ENCODE data around the gene CNOT4.
A peak's percentile ranks its signal among the peaks of the same experiment; 100 is the strongest.
"Not testable (repeated sequence)": the region's sequence is repeated elsewhere in the genome, so short reads cannot be mapped to it uniquely, and the experiment has no call there.

Gene CNOT4

DNA sequence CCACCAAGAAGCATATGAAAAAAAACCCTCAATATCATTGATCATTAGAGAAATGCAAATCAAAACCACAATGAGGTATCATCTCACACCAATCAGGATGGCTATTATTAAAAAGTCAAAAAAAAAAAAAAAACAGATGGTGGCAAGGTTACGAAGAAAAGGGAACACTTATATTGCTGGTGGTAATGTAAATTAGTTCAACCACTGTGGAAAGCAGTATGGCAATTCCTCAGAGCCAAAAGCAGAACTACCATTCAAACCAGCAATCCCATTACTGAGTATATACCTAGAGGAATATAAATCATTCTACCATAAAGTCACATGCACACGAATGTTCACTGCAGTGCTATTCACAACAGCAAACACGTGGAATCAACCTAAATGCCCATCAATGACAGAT is 46.0 kb downstream of the CNOT4 start:
- in situ Hi-C loops (cut with MboI; ENCODE audit: low sequenced_read_pairs), result no loop called here
- no peaks in the 10 kb centered on the region for H3K36me3 ChIP-seq (replicated peaks)
- no peak overlapping the region for H3K4me3 ChIP-seq
- no peaks in the 10 kb centered on the region for H3K9me3 ChIP-seq
- no peaks in the 10 kb centered on the region for H3K27me3 ChIP-seq (ENCODE audit: low read depth)
- no peaks in the 10 kb centered on the region for H3K4me1 ChIP-seq
- DNase-seq (ENCODE audit: low spot score in 2 of 2), result no peak

DNA sequence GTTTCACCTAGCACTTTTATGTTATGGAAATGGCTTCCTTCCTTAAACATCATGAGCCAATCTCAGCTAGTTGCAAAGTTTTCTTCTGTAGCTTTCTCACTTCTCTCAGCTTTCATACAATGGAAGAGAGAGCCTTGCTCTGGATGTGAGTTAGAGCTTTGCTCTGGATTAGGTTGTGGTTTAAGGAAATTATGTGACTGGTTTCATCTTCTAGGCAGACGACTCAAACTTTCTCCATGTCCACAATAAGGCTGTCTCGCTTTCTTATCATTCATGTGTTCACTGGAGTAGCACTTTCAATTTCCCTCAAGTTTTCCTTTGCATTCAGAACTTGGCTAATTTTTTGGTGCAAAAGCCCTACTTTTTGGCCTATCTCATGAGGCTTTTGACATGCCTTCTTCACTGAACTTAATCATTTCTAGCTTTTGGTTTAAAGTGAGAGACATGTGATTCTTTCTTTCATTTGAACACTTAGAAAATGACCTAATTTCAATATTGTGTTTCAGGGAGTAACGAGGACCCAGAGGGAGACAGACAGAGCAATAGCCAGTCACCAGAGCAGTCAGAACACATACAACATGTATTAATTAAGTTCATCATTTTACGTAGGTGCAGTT is 49.8 kb downstream of the CNOT4 start:
- Histone ChIP-seq H3K27me3 (ENCODE audit: low read depth) (no peaks in the 10 kb centered on the region), H3K9me3 (no peaks in the 10 kb centered on the region), H3K4me1 (no peaks in the 10 kb centered on the region; the same call in 1 of the 2 replicates), H3K36me3 (replicated peaks) (no peaks in the 10 kb centered on the region), H3K4me3 (no peak overlapping the region)
- in situ Hi-C loops (cut with MboI; ENCODE audit: low sequenced_read_pairs), result no loop called here
- no peak for DNase-seq (ENCODE audit: low spot score in 2 of 2)

DNA sequence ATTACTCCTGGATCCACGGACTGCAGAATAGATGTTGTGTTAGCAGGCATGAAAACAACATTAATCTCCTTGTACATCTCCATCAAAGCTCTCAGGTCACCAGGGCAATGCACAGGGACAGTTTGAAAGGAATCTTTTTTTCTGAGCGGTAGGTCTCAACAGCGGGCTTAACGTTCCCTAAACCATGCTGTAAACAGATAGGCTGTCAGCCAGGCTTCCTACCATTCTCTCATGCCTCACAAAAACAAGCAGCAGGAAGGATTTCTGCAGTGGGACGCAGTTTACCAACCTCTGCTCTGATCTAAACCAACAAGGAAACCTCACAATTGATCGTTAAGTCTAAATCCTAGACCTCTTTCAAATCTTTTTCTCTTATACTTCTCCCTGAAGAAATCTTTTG is 50.8 kb downstream of the CNOT4 start:
- H3K4me1 ChIP-seq, result no peaks in the 10 kb centered on the region; the same call in 1 of the 2 replicates
- H3K4me3 ChIP-seq, result no peak overlapping the region
- DNase-seq (ENCODE audit: low spot score in 2 of 2), result no peak
- H3K9me3 ChIP-seq, result no peaks in the 10 kb centered on the region
- in situ Hi-C loops (cut with MboI; ENCODE audit: low sequenced_read_pairs), result no loop called here
- no peaks in the 10 kb centered on the region for H3K27me3 ChIP-seq (ENCODE audit: low read depth)
- H3K36me3 ChIP-seq (replicated peaks), result no peaks in the 10 kb centered on the region

DNA sequence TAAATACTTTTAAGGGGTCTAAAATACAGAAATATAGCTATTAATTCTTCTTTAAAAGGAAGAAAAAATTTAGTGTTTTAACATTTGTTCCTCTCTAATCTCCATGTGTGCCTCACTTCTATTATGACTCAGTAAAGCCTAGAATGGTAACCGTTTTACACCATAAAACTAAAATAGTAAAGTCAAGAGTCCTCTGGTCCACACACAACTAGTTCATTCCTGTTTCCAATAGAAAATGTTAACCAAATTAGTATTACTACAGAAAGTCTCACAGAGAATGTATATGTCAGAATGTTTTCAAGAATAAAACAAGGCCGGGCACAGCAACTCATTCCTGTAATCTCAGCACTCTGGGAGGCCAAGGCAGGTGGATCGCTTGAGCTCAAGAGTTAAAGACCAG is 55.8 kb downstream of the CNOT4 start:
- no peak for DNase-seq (ENCODE audit: low spot score in 2 of 2)
- no peaks in the 10 kb centered on the region for H3K9me3 ChIP-seq
- H3K27me3 ChIP-seq (ENCODE audit: low read depth), result no peaks in the 10 kb centered on the region
- no peak overlapping the region for H3K4me3 ChIP-seq
- H3K36me3 ChIP-seq (replicated peaks), result no peaks in the 10 kb centered on the region
- in situ Hi-C loops (cut with MboI; ENCODE audit: low sequenced_read_pairs), result no loop called here
- no peaks in the 10 kb centered on the region; the same call in none of the 2 replicates for H3K4me1 ChIP-seq

DNA sequence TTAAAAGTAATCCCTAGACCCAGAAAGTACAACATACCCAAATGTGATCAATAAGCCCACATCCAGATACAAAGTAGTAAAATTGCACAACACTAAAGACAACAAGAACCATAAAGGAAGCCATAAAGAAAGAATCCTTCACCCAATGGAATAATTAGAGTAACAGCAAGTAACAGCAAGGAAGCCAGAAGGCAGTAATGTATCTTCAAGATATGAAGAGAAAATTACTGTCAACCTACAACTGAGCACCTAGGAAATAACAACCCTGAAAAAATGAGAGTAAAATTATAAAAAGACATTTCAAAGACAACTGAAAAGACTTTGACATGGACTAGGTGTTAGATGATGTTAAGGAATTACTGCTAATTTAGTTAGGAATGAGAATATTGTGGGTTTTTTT is 60.5 kb downstream of the CNOT4 start:
- Histone ChIP-seq H3K4me1 (peaks cover 13% of the 10 kb centered on the region), H3K4me3 (no peak overlapping the region), H3K27me3 (ENCODE audit: low read depth) (no peaks in the 10 kb centered on the region), H3K9me3 (no peaks in the 10 kb centered on the region), H3K36me3 (replicated peaks) (no peaks in the 10 kb centered on the region)
- in situ Hi-C loops (cut with MboI; ENCODE audit: low sequenced_read_pairs), result no loop called here
- DNase-seq (ENCODE audit: low spot score in 2 of 2), result no peak

DNA sequence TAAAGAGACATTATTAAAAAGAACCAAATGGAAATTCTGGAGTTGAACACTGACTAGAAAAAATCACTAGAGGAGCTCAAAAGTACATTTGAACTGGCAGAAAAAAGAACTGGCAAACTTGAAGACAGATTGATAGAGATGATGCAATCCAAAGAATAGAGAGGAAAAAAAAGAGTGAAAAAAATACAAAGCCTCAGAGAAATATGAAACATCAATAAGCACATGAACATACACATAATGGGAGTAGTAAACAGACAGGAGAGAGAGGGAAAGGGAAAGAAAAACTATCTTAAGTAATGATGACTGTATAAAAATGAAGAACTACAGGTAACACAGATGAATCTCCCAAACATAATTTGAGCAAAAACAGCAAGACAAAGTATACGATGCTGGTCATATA is 61.1 kb downstream of the CNOT4 start:
- H3K36me3 ChIP-seq (replicated peaks), result no peaks in the 10 kb centered on the region
- no peak overlapping the region for H3K4me3 ChIP-seq
- no peaks in the 10 kb centered on the region for H3K9me3 ChIP-seq
- H3K27me3 ChIP-seq (ENCODE audit: low read depth), result no peaks in the 10 kb centered on the region
- H3K4me1 ChIP-seq, result peaks cover 13% of the 10 kb centered on the region
- in situ Hi-C loops (cut with MboI; ENCODE audit: low sequenced_read_pairs), result no loop called here
- no peak for DNase-seq (ENCODE audit: low spot score in 2 of 2)

DNA sequence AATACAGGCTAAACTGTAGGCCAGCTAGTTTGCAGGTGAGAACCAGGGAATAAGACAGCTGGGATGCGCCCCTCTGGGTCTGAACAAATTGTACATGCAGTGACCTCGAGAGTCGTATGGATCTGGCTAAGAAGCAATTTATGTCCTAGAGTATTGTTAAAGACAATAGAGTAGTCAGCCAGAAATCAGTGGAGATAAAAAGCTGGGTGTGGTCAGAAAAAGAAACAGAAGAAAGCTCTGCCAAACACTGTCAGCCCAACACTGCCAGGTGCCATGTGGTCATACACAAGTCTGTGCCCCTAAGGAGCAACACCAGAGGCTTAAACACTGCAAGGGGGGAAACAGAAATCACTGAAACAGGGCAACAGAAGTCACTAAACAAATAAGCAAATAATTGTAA is 62.2 kb downstream of the CNOT4 start:
- no peaks in the 10 kb centered on the region for H3K9me3 ChIP-seq
- no peaks in the 10 kb centered on the region for H3K27me3 ChIP-seq (ENCODE audit: low read depth)
- H3K36me3 ChIP-seq (replicated peaks), result no peaks in the 10 kb centered on the region
- in situ Hi-C loops (cut with MboI; ENCODE audit: low sequenced_read_pairs), result no loop called here
- H3K4me3 ChIP-seq, result no peak overlapping the region
- peak; percentile 22 to 55 for DNase-seq (ENCODE audit: low spot score in 2 of 2)
- H3K4me1 ChIP-seq, result peaks cover 13% of the 10 kb centered on the region

DNA sequence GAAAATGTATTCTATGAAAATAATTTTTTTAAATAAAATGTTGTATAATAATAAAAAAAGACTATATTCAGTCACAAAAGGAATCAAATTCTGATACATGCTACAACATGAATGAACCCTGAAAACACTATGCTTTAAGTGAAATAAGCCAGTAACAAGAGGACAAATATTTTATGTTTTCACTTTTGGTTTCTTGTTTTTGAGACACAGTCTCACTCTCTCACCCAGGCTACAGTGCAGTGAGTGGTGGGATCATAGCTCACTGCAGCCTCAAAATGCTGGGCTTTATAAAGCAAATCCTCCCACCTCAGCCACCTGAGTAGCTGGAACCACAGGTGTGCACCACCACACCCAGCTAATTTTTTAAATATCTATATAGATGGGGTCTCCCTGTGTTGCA is 64.2 kb downstream of the CNOT4 start:
- H3K36me3 ChIP-seq (replicated peaks), result no peaks in the 10 kb centered on the region
- in situ Hi-C loops (cut with MboI; ENCODE audit: low sequenced_read_pairs), result no loop called here
- DNase-seq (ENCODE audit: low spot score in 2 of 2), result no peak
- no peaks in the 10 kb centered on the region for H3K9me3 ChIP-seq
- H3K4me1 ChIP-seq, result peaks cover 13% of the 10 kb centered on the region
- no peaks in the 10 kb centered on the region for H3K27me3 ChIP-seq (ENCODE audit: low read depth)
- H3K4me3 ChIP-seq, result no peak overlapping the region

DNA sequence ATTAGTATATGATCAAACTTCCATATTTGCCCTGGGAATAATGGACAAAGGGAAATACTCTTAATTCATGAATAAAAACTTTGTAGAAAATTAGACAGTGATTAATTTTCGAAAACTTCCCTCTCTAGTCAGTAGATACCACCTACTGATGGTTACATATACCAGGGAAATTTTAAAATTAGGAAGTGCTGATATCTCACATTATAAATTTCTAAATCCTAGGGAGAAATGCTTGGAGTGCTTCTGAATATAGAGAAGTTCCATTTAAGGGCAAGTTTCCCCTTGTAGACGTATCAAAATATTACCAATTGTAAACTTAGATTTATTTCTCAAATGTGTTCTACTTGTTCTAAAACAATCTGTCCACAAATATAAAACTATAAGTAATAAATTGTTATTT is 64.6 kb downstream of the CNOT4 start:
- in situ Hi-C loops (cut with MboI; ENCODE audit: low sequenced_read_pairs); H3K27me3 ChIP-seq (ENCODE audit: low read depth); H3K36me3 ChIP-seq (replicated peaks); DNase-seq (ENCODE audit: low spot score in 2 of 2); H3K4me3 ChIP-seq; H3K9me3 ChIP-seq: not testable (repeated sequence)
- peaks cover 13% of the 10 kb centered on the region for H3K4me1 ChIP-seq

DNA sequence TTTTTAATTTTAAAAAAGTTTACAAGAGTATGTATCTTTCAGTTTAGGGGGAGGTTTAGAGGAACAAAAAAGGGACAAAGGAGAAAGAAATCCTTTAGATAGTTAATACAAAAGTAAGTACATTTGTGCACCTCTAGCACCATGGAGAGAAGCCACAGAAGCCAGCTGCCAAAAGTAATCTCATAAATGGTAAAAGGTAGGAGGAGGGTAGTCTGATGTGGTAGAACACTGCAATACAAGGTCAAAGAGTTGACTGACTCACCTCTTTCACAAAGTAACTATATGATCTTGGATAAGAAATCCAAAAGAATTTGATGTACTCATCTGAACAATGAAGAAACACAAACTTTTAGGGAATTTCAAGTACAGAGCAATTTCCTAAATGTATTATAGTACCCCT is 68.1 kb downstream of the CNOT4 start:
- Histone ChIP-seq H3K9me3 (no peaks in the 10 kb centered on the region), H3K36me3 (replicated peaks) (peaks cover 4% of the 10 kb centered on the region; the same call in 1 of the 2 replicates), H3K27me3 (ENCODE audit: low read depth) (no peaks in the 10 kb centered on the region), H3K4me3 (no peak overlapping the region), H3K4me1 (no peaks in the 10 kb centered on the region)
- in situ Hi-C loops (cut with MboI; ENCODE audit: low sequenced_read_pairs), result no loop called here
- peak in 1 of 2 experiments; percentile 10 for DNase-seq (ENCODE audit: low spot score in 2 of 2)

DNA sequence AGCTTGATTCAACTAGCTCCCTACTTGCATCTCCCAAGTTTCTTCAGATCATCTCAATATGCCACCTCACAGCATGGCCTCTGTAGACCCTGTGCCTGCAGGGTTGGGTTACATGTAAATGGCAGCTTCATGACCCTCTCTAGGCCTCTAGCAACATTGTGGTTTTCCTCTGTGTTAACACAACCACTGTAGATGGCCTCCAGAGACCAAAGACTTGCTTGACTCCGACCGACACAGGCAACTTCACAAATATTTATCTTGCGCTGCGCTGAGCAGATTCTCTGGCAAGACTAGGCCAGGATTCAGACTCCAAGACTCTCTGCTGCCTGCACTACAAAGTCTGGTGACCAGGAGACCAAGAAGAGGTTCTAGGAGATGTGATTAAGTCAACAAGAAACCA is 75.9 kb downstream of the CNOT4 start:
- in situ Hi-C loops (cut with MboI; ENCODE audit: low sequenced_read_pairs), result no loop called here
- Histone ChIP-seq H3K27me3 (ENCODE audit: low read depth) (no peaks in the 10 kb centered on the region), H3K4me1 (no peaks in the 10 kb centered on the region), H3K36me3 (replicated peaks) (peaks cover 11% of the 10 kb centered on the region), H3K4me3 (no peak overlapping the region), H3K9me3 (no peaks in the 10 kb centered on the region)
- no peak for DNase-seq (ENCODE audit: low spot score in 2 of 2)

DNA sequence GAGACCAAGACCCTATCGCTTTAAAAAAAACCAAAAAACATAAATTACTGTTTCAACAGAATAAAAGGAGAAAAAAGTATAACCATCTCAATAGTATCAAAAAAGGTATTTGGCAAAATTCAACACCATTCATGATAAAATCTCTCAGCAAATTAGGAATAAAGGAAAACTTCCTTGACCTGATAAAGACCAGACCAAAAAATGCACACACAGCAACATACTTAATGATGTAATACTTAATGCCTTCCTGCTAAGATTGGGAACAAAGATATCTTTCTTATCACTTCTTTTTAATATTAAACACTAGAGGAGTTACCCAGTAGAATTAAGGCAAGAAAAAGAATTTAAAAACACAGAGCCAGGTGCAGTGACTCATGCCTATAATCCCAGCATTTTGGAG is 79.3 kb downstream of the CNOT4 start:
- in situ Hi-C loops (cut with MboI; ENCODE audit: low sequenced_read_pairs), result no loop called here
- H3K4me1 ChIP-seq, result no peaks in the 10 kb centered on the region; the same call in 1 of the 2 replicates
- H3K36me3 ChIP-seq (replicated peaks), result peaks cover 7% of the 10 kb centered on the region
- no peaks in the 10 kb centered on the region for H3K9me3 ChIP-seq
- no peak for DNase-seq (ENCODE audit: low spot score in 2 of 2)
- H3K4me3 ChIP-seq, result no peak overlapping the region
- no peaks in the 10 kb centered on the region for H3K27me3 ChIP-seq (ENCODE audit: low read depth)

DNA sequence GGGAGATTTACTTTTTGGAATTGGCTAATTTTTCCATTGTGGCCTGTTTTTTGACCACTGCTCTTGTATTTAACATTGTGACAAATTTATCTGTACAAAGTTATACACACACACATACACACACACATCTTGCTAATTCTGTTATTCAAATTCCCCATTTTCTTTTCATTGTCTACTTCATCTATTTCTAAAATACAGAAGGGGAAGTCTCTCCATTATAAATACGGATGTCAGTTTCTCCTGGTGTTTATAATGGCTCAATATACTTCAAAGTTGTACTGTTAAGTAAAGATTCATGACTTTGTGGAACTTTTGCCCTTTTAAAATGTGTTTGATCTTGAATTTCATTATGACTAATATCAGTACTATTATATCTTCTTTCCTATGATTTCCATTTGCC is 81.0 kb downstream of the CNOT4 start:
- no peaks in the 10 kb centered on the region for H3K9me3 ChIP-seq
- H3K4me3 ChIP-seq, result no peak overlapping the region
- H3K36me3 ChIP-seq (replicated peaks), result peaks cover 3% of the 10 kb centered on the region; the same call in 1 of the 2 replicates
- no peak for DNase-seq (ENCODE audit: low spot score in 2 of 2)
- no peaks in the 10 kb centered on the region; the same call in 1 of the 2 replicates for H3K4me1 ChIP-seq
- no peaks in the 10 kb centered on the region for H3K27me3 ChIP-seq (ENCODE audit: low read depth)
- in situ Hi-C loops (cut with MboI; ENCODE audit: low sequenced_read_pairs), result no loop called here

DNA sequence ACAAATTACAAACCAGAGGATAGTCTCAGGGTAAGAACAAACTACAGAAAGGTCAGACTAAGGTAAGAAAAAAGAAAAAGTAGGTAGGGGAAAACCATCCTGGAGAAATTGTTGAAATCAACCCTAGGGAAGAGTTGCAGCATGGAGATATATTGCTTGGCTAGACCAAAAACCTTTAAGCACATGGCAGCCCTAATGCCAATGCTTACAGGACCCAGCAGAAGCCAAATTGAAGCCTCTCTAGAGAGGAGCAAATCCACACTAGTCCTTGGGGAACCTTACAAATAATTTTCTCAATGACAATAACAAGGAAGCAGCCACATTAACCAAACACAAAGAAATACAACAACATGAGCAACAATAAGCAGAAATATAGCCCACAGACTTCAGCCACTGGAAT is 81.9 kb downstream of the CNOT4 start:
- H3K4me1 ChIP-seq, result no peaks in the 10 kb centered on the region; the same call in 1 of the 2 replicates
- H3K36me3 ChIP-seq (replicated peaks), result peaks cover 3% of the 10 kb centered on the region; the same call in 1 of the 2 replicates
- no peaks in the 10 kb centered on the region for H3K27me3 ChIP-seq (ENCODE audit: low read depth)
- no peaks in the 10 kb centered on the region for H3K9me3 ChIP-seq
- no peak for DNase-seq (ENCODE audit: low spot score in 2 of 2)
- in situ Hi-C loops (cut with MboI; ENCODE audit: low sequenced_read_pairs), result no loop called here
- H3K4me3 ChIP-seq, result no peak overlapping the region

DNA sequence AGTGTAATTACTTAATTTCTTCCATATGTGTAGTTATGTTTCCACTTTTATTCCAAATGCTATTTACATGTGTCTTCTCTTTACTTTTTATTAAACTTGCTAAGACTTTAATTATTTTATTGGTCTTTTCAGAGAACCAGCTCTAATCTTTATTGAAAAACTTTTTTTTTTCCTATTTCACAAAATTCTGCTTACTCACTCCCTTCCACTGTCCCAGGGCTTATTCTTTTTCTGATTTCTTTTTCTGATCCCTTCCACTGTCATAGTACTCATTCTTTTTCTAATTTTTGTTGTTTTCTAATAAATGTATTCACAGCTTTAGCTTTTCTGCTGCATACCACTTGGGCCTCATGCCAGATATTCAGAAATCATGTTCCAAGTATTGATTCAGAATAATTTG is 82.7 kb downstream of the CNOT4 start:
- H3K4me3 ChIP-seq, result no peak overlapping the region
- no peaks in the 10 kb centered on the region; the same call in 1 of the 2 replicates for H3K36me3 ChIP-seq (replicated peaks)
- no peaks in the 10 kb centered on the region for H3K9me3 ChIP-seq
- H3K4me1 ChIP-seq, result no peaks in the 10 kb centered on the region; the same call in 1 of the 2 replicates
- in situ Hi-C loops (cut with MboI; ENCODE audit: low sequenced_read_pairs), result no loop called here
- DNase-seq (ENCODE audit: low spot score in 2 of 2), result no peak
- no peaks in the 10 kb centered on the region for H3K27me3 ChIP-seq (ENCODE audit: low read depth)

All from HAP-1 (cell line).